GM12865 (cell line): ENCODE measurements around the gene STON1.
"Not testable (repeated sequence)": the region's sequence is repeated elsewhere in the genome, so short reads cannot be mapped to it uniquely, and the experiment has no call there.

Experiments
- DNase-seq: peaks from one replicate; pipeline ENCODE4 v3.0.0; 2010; ENCODE audit warnings: low read depth
- H3K4me3 ChIP-seq: 2 replicates; pipeline ENCODE4 v1.5.1; 2011; ENCODE audit warnings: mild to moderate bottlenecking, low read depth, low read length, control low read depth
- CTCF ChIP-seq: IDR thresholded peaks from 2 replicates; pipeline ENCODE4 v1.5.1; 2011; ENCODE audit warnings: low read length, control low read depth, low read depth, inconsistent platforms; ENCODE audit not compliant: insufficient read depth; ENCODE audit errors: missing control alignments

STON1 gene

GRCh38 chr2:48607307-48608014 is 77.5 kb downstream of the STON1 start:
- H3K4me3 ChIP-seq: no peak overlapping the region
- DNase-seq: no peak

GRCh38 chr2:48613211-48613610 is 83.3 kb downstream of the STON1 start:
- no peak for TF ChIP-seq CTCF
- DNase-seq: no peak
- H3K4me3 ChIP-seq: no peak overlapping the region

More at GRCh38 chr2:48607307-48608014, 77.5 kb downstream of the STON1 start:
- TF ChIP-seq CTCF: no peak

GRCh38 chr2:48614581-48614980 is 84.6 kb downstream of the STON1 start:
- H3K4me3 ChIP-seq, DNase-seq: not testable (repeated sequence)

GRCh38 chr2:48617618-48618017 is 87.7 kb downstream of the STON1 start, which contains the start of gene GTF2A1L:
Gene GTF2A1L, plus strand, starts transcription at chr2:48617856. Its CDS starts 19 bp downstream, at chr2:48617875.
- H3K4me3 ChIP-seq: no peak within 1 kb of the TSS
- no peak for TF ChIP-seq CTCF
- no peak for DNase-seq

- H3K4me3 ChIP-seq: no peak overlapping the region
- no peak for DNase-seq
- no peak for TF ChIP-seq CTCF
Measured at GRCh38 chr2:48619526-48619925, 89.6 kb downstream of the STON1 start.

- no peak for DNase-seq
- TF ChIP-seq CTCF: no peak
- no peak overlapping the region for H3K4me3 ChIP-seq
Measured at GRCh38 chr2:48620604-48621003, 90.7 kb downstream of the STON1 start.

GRCh38 chr2:48622691-48623090 is 92.7 kb downstream of the STON1 start:
- DNase-seq, H3K4me3 ChIP-seq: not testable (repeated sequence)

GRCh38 chr2:48624696-48625095 is 94.7 kb downstream of the STON1 start:
- no peak overlapping the region for H3K4me3 ChIP-seq
- TF ChIP-seq CTCF: no peak
- DNase-seq: no peak
